Common myeloid progenitor, CD34-positive (primary cell): ENCODE data around the gene SGMS1.

Experiments used
- CTCF ChIA-PET: fragments of 350-600 bp; sonication (Branson Sonifier 250); formaldehyde crosslinking; loops from one replicate; lab custom pipeline; 2021; ENCODE audit warnings: antibody characterized with exemption; lab: Charles Lee
- POLR2A ChIA-PET: fragments of 350-600 bp; sonication (Branson Sonifier 250); formaldehyde crosslinking; loops from one replicate; lab custom pipeline; 2021; ENCODE audit warnings: antibody characterized with exemption; lab: Charles Lee
- DNase-seq, 3 donors: peaks; one replicate each; pipeline versions ENCODE4 v3.0.0 to v3.0.0-alpha.2; 2013
- H3K27ac ChIP-seq, 2 experiments: 1 replicate in 1 of 2; 2 replicates in 1 of 2; pipeline ENCODE4 v1.7.0; 2013; ENCODE audit warnings: inconsistent platforms in 2 of 2, low read length in 2 of 2, mild to moderate bottlenecking in 2 of 2, low read depth in 1 of 2, moderate library complexity in 1 of 2; ENCODE audit not compliant: severe bottlenecking in 2 of 2, insufficient read depth in 1 of 2, poor library complexity in 1 of 2
- H3K27me3 ChIP-seq, 5 experiments: replicated peaks in 2 of 5; 1 replicate in 3 of 5; 2 replicates in 2 of 5; pipeline versions ENCODE4 v1.6.1 to v1.7.0; 2013; ENCODE audit warnings: low read length in 4 of 5, mild to moderate bottlenecking in 2 of 5, moderate library complexity in 2 of 5, inconsistent platforms in 1 of 5; ENCODE audit not compliant: insufficient read depth in 5 of 5, control insufficient read depth in 4 of 5
- H3K36me3 ChIP-seq, 4 experiments: 1 replicate in 2 of 4; 2 replicates in 2 of 4; pipeline versions ENCODE4 v1.6.1 to v1.7.0; 2013; ENCODE audit warnings: low read length in 3 of 4, control low read depth in 1 of 4, mild to moderate bottlenecking in 1 of 4; ENCODE audit not compliant: control insufficient read depth in 4 of 4, insufficient read depth in 4 of 4
- H3K4me1 ChIP-seq, 4 experiments: 1 replicate in 3 of 4; 2 replicates in 1 of 4; pipeline versions ENCODE4 v1.6.1 to v1.7.1; 2013; ENCODE audit warnings: low read length in 3 of 4, mild to moderate bottlenecking in 3 of 4, control low read depth in 1 of 4, inconsistent platforms in 1 of 4, moderate library complexity in 1 of 4; ENCODE audit not compliant: control insufficient read depth in 4 of 4, insufficient read depth in 4 of 4; ENCODE audit errors: control extremely low read depth in 1 of 4
- H3K4me3 ChIP-seq, 7 experiments: 1 replicate in 4 of 7; 2 replicates in 3 of 7; pipeline versions ENCODE4 v1.5.1 to v1.7.0; 2013; ENCODE audit warnings: mild to moderate bottlenecking in 7 of 7, low read length in 6 of 7, moderate library complexity in 6 of 7, inconsistent platforms in 2 of 7, low read depth in 2 of 7, control low read depth in 1 of 7; ENCODE audit not compliant: insufficient read depth in 4 of 7, control insufficient read depth in 1 of 7; ENCODE audit errors: extremely low read depth in 1 of 7
- H3K9me3 ChIP-seq, 5 experiments: 1 replicate in 4 of 5; 2 replicates in 1 of 5; pipeline versions ENCODE4 v1.6.1 to v1.7.1; 2013; ENCODE audit warnings: low read length in 4 of 5, mild to moderate bottlenecking in 2 of 5, inconsistent platforms in 1 of 5, low read depth in 1 of 5, moderate library complexity in 1 of 5; ENCODE audit not compliant: control insufficient read depth in 4 of 5, insufficient read depth in 2 of 5; ENCODE audit errors: control extremely low read depth in 1 of 5
- WGBS: methylation state at CpG from one replicate; pipeline ENCODE4 v1.1.5; 2013; ENCODE audit not compliant: insufficient coverage; 5-methylcytosine and 5-hydroxymethylcytosine counted together

SGMS1 gene

GRCh38 chr10:50286996-50287803 is 336.6 kb downstream of the SGMS1 start:
- ChIA-PET CTCF (interaction anchor here (0.6 kb wide), 1 partner anchor 12 kb away, joined by 3 read pairs; no protein-coding TSS in a partner anchor), POLR2A (no interaction called here)
- Histone ChIP-seq H3K9me3 (no peaks in the 10 kb centered on the region), H3K4me1 (no peaks in the 10 kb centered on the region), H3K4me3 (no peak overlapping the region), H3K27me3 (peaks cover 0 to 8% (median 0%) of the 10 kb centered on the region in 5 experiments), H3K27ac (no peak overlapping the region), H3K36me3 (no peaks in the 10 kb centered on the region)
- no peak for DNase-seq
- WGBS: 84% methylated on average over 9 of the region's 9 CpGs

DNA sequence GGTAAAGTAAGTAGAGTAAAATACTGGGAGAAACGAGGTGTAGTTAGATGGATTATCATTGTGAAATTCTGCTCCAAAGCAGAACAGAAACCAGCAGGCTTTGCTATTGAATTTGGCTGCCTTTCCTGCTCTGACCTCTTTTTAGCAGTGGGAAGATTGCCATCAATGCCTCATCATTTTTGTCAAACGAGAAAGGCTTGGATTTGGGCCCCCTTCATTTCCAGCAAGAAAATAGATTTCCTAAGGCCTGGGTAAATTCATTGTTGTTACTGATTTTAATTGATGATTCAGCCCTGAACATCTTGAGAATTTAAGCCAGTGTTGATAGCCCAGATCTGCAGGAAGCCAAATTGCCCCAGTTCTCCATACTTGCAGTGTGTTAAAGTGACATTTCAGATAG is 337.2 kb downstream of the SGMS1 start:
- no peak overlapping the region for H3K27ac ChIP-seq
- WGBS: 88% methylated on average over 1 of the region's 2 CpGs
- peaks cover 0 to 10% (median 0%) of the 10 kb centered on the region in 5 experiments for H3K27me3 ChIP-seq
- H3K36me3 ChIP-seq: no peaks in the 10 kb centered on the region
- ChIA-PET POLR2A (no interaction called here), CTCF (no interaction called here)
- H3K9me3 ChIP-seq: no peaks in the 10 kb centered on the region
- H3K4me1 ChIP-seq: no peaks in the 10 kb centered on the region
- H3K4me3 ChIP-seq: no peak overlapping the region
- DNase-seq: no peak

- DNase-seq: no peak
- POLR2A ChIA-PET: no interaction called here
- Histone ChIP-seq H3K9me3 (peaks cover 0 to 5% (median 0%) of the 10 kb centered on the region in 5 experiments), H3K4me3 (no peak overlapping the region), H3K36me3 (no peaks in the 10 kb centered on the region), H3K27me3 (peaks cover 0 to 9% (median 3%) of the 10 kb centered on the region in 5 experiments), H3K4me1 (no peaks in the 10 kb centered on the region), H3K27ac (no peak overlapping the region)
- CTCF ChIA-PET: interaction anchor here (0.6 kb wide), 1 partner anchor 271 kb away, joined by 3 read pairs; no protein-coding TSS in a partner anchor
- WGBS: 92% methylated on average over 4 of the region's 4 CpGs
Measured at GRCh38 chr10:50281967-50282522, 341.7 kb downstream of the SGMS1 start.

DNA sequence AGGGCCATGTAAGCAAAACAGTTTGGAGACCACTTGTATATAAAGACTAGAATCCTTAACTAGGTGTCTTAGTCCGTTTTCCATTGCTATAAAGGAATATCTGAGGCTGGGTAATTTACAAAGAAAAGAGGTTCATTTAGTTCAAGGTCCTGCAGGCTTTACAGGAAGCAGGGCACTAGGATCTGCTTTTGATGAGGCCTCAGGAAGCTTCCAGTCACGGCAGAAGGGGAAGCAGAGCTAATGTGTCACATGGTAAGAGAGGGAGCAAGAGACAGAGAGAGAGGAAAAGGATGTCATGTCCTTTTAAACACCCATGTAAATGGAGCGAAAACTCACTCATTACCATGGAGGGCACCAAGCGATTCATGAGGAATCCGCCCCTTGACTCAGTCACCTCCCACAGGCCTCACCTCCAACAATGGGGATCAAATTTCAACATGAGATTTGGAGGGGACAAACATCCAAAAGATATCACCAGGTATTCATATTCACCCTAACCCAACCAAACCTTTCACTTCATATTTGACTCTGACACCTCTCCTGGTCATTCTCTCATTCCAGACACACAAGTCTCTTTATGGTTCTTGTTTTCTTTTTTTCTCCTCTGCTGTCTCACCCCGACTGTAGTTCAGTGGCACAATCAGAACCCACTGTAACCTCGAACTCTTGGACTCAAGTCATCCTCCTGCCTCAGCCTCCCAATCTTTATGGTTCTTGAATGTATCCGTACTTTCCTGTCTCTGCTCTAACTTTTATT is 342.4 kb downstream of the SGMS1 start:
- no peak overlapping the region for H3K4me3 ChIP-seq
- CTCF ChIA-PET: no interaction called here
- no peak for DNase-seq
- 98% methylated on average over 4 of the region's 8 CpGs for WGBS
- no peaks in the 10 kb centered on the region for H3K36me3 ChIP-seq
- no peaks in the 10 kb centered on the region for H3K4me1 ChIP-seq
- peaks cover 0 to 9% (median 3%) of the 10 kb centered on the region in 5 experiments for H3K27me3 ChIP-seq
- POLR2A ChIA-PET: no interaction called here
- H3K9me3 ChIP-seq: peaks cover 0 to 5% (median 0%) of the 10 kb centered on the region in 5 experiments
- H3K27ac ChIP-seq: no peak overlapping the region

DNA sequence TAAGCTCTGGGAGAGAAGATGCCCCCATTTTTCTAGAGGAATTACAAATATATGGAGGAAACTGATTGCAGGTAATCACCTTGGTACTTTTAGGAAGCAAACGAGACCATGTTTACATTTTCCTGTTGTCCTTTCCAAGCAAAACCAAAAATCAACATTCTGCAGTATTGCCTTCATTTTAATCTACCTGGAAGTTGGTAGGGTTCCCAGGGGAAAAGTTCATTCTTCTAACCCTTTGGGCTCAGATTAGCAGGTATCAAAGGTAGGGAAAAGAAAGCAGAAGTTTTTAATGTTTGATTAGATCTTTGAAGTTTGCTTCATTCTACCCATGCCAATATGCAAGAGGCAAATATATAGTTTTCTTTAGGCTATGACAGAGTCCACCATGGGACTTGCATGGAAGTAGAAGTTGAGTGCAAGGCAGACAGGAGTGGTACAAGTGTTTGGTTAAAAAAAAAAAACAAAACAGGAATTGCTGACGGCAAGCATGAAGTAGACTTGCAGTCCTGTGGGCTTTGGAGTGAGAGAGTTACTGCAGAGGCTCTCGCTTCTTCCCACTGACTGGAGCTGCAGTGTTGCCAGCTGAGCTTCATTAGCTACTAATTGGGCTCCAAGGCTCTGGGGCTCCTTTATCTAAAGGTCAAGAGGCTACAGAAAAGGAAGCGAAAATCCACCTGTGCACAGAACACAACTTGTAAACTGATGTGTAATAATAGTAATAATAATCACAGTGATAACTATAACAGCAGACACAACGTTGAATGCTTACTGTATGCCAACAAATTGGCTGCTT is 343.5 kb downstream of the SGMS1 start:
- H3K9me3 ChIP-seq: peaks cover 0 to 5% (median 0%) of the 10 kb centered on the region in 5 experiments
- H3K4me3 ChIP-seq: no peak overlapping the region
- POLR2A ChIA-PET: no interaction called here
- no peak for DNase-seq
- H3K36me3 ChIP-seq: no peaks in the 10 kb centered on the region
- H3K27me3 ChIP-seq: peaks cover 0 to 9% (median 3%) of the 10 kb centered on the region in 5 experiments
- H3K27ac ChIP-seq: no peak overlapping the region
- WGBS: 85% methylated on average over 3 of the region's 5 CpGs
- CTCF ChIA-PET: no interaction called here
- no peaks in the 10 kb centered on the region for H3K4me1 ChIP-seq

DNA sequence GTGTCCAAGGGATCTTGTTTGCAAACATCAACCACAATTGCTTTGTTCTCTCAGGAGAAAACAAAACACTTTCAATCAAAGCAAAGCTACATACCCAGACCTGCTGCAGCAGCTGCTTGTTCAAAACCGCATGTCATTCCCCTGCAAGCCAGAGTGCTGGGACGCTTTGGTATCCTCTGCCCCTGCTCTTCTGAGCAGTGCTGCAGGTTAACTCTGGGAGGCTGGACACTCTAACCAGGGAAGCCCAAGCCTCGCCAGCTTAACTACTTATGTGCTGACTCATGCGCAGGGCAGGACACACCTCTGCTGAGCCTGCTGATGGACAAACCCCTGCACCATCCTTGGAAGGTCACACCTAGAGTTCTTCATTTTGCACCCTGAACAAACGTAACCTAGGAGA is 344.3 kb downstream of the SGMS1 start:
- ChIA-PET POLR2A (interaction anchor here (0.7 kb wide), 1 partner anchor 990 kb away, joined by 3 read pairs; no protein-coding TSS in a partner anchor), CTCF (no interaction called here)
- no peaks in the 10 kb centered on the region for H3K4me1 ChIP-seq
- H3K36me3 ChIP-seq: no peaks in the 10 kb centered on the region
- H3K9me3 ChIP-seq: peaks cover 0 to 5% (median 0%) of the 10 kb centered on the region in 5 experiments
- H3K4me3 ChIP-seq: no peak overlapping the region
- WGBS: 97% methylated on average over 3 of the region's 5 CpGs
- peaks cover 0 to 9% (median 3%) of the 10 kb centered on the region in 5 experiments for H3K27me3 ChIP-seq
- H3K27ac ChIP-seq: no peak overlapping the region
- DNase-seq: no peak
